DMS53 treated with DMSO at 0.1 percent for 48 hours (cell line): ENCODE measurements around the gene COX5B.

Experiments used
- DNase-seq: peaks from one replicate; lab custom pipeline; 2025; ENCODE audit not compliant: unreplicated experiment; lab: John Stamatoyannopoulos, UW

Gene COX5B

DNA sequence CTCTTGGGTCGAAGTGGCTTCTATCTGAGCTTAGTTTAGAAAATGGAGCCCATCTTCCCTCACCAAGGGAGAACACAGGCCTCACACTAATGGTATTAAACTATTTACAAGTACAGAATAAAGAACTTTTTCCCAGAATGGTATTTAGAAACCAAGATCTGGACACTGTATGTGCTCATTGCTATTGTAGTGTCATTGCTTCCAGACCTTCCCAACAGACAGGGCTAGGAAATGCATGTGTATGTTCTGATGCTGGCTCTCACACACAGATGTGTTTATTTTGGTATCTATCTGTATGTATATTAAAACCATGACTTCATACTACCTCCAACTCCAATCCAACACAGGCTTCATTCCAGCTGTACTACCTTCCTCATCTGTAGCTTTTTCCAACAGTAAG, 8.0 kb downstream of the COX5B start:
- DNase-seq: no peak

DNA sequence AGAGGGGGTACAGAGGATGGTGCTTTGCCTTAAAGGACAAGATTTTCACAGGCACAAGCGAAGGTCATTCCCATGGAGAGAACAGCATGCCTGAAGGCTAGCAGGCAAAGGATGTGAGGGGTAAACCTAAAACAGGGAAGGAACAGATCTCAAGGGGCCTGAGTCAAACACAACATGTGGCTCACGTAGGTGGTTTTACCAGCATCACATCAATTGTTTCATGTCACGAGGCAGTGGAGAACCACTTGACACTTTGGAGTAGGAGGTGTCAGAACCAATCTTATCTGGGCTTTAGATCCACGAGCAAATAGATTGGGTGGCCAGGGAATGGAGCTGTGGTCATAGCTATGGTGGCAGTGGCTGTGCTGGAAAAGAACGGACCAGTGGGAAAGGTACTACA, 8.4 kb downstream of the COX5B start:
- DNase-seq: no peak

DNA sequence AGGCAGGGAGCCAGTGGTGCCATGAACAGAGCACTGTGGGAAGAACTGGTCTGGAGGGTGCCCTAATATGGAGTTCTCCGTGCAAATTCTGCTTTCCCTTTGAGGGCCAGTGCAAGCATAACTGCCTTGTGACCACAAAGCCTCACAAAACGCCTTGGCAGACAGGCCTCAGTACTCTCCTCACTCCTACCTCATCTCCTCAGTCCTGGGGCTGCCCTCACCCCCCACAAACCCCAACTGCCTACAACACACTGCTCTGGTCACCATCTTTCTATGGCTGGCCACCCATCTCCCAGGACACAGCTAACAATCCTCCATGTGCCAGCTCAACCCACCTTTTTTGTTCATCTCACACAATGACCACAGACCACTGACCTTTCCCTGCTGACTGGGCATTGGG, 8.9 kb downstream of the COX5B start:
- no peak for DNase-seq

DNA sequence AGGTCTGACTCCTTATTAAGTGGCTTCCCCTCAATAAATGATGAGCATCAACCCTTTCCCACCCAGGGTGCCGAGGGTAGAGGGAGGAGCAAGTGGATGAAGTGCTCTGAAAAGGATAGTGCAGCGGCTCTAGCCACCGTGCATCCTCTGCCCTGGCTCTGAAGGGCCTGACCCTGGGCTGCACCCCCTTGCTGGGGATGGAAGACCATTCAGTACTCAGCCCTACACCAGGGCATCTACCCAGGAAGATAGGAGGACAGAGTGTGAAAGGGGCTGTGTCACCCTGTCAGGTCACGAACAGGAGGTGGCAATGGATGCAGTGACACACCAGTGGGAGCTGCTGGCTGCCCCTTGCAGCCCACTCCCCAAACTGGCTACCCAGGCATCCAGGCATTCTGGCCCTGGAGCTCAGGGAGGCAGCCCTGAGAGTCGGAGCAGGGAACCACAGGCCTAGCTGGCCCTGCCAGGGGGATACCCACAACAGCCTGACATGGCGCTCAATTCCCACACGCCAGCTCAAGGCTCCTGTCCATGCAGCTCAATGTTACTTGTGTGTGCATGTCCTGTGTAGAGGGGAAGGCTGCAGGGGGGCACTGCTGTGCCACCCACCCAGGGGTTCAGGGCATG, 10.4 kb downstream of the COX5B start:
- DNase-seq: no peak

DNA sequence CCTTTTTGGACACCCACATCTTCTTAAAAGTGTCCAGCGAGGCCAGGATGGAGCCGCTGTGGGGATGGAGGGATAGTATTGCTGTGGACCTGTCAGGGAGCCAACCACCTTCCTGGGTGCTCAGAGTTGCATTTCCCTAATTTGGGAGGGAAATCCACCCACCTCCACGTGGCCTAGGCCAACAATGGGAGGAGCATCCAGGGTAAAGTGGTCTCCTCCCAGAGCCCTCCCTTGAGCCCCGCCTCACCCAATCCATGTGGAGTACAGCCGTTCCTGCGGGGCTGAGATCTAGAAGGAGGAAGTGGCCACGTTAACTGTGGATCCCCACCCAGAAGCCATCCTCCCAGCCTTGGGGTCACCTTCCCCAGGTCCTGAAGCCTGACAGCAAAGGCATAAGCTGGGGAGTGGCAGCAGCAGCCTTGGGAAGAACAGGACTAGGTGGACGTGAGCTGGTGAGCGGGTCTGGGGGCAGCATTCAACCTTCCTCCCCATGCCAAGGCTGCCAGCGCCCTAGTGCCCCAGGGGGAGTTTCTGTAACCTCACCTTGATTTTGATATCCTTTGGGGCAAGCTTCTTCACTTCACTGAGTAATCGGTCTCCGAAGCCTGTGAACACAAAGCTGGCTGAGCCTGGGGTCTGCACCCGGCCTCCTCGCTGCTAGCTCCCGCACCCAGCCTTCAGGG, 11.2 kb downstream of the COX5B start:
- no peak for DNase-seq

DNA sequence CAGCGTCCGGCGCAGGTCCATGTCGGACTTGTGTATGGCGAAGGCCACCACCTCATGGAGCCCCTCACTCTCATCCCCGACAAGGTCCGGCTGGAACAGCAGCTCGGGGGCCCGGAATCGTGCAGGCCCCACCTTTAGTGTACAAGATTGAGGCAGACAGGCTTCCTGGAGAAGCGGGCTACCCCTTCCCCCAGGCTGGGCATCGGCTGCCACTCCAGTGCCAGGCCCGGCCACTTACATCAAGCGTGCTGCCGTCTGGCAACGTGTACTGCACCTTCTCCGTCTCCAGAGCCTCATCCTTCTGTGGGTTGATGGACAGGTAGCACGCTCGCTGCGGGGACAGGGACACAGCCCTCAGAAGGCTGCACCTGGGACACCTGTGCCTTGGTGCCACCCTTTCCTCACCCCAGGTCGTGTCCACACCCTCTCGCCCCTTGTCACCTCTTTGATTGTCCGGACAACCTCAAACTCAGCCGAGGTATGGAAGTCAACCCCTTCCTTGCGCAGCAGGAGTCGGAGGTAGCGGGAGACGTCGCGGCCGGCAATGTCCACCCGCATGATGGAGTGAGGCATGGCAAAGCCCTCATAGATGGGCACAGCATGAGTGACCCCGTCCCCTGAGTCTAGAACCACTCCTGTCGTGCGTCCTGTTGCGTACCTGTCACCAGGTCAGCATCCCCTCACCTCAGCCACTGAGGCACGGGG, 12.3 kb downstream of the COX5B start:
- no peak for DNase-seq

DNA sequence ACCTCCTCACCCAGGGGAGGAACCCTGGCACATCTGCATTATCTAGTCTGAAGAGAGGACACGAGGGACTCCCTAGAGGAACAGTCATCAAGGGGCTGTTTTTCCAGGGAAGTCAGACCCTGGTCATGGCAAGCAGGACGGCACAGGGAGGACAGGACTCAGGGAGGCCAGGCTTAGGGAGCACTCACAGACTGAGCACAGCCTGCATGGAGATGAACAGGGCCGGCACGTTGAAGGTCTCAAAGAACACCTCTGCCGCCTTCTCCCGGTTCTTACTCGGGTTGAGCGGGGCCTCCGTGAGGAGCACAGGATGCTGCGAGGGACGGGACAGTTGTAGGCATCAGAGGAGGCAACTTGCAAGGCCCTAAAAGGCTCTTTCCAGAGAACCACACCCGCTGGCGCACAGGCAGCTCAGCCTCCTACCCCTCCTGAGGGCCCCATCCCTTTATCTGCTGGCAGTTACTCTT, 12.9 kb downstream of the COX5B start:
- no peak for DNase-seq

DNA sequence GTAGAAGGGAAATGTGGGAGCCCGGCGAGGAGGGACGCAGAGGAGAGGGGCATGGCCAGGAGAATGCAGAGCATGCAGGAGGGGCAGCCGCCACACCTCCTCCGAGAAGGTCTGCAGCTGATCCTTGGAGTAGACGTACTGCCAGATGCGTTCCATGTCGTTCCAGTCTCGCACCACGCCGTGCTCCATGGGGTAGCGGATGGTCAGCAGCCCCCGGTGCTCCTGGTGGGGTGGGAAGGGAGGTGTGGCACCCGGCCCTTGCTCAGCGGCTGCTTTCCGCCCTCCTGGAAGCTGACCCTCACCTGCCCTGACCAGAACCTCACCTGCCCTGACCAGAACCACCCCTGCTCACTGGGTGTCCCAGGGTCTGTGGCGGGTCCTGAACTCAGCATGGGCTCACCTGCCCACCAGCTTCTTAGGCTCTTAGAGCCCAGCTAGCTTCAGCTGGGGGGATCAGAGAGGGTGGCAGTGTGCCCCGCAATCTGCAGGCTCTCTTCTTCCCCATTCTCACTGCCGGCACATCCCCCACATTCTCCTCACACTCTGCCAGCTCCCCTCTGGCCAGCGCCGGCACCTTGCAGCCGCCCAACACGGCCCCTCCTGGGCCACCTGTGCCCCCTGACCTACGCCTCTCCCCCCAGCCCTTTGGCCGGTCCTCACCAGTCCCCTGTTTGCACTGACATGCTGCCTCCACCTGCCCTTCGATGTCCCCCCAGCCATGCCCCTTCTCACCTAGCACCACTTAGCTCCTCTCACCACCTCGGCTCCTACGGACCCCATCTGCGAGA, 13.6 kb downstream of the COX5B start:
- DNase-seq: no peak

DNA sequence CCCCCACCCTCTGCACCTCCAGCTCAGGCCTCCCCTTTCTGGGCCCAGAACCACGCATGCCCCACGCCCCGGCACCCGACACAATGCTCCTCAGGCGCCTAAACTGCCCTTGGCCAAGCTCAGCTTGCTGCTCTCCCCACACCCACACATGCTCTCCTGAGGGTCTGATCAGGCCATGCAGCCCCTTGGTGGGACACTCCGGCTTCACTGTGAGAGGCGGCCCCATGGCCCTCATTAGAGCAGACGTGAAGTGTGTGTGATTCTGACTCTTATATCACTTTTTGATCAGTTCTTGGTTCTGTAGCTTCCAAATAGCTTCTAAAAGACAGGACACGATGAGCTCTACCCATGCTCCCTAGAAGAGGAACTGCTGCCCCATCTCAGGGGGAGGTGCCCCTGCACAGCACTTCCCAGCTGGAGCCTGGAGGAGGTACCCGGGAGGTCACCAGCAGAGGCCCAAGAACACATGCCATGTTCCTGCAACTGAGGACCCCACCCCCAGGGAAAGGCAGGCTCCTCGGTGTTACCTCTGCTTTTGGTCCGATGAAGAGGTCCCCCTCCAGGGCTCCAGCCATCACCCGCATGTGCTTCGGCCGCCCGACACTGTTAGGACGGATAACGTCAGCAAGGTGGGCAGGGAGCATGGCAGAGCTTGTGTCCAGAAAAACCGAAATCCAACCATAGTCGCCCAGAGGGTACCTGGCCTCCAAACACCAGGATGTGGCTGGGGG, 14.3 kb downstream of the COX5B start:
- no peak for DNase-seq

DNA sequence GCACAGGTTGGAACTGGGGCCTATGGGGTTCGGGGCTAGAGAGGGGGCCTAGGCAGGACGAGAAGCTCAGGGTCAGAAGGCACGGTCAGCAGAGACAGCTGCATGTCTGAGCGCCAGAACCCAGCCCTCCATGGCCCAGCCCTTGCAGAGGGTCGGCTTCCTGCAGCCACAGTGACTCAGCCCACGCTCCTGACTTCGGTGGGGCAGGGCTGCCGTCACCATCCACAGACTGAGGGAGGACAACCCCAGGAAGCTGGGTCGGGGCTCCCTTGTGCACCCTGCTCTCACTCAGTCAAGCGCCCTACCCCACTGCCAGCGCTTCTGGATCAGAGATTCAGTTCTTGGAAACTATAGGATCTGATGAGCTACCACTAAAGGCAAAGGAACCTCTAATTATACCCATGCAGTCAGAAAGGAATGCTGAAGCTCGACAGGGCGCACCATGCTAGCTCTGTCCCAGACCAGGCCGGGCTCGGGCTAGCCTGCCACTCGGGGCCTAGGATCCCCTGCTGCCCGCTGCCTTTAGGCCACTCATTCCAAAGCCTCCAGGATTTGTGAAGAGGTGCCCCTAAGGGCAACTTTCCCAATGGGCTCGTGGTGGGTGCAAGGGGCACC, 15.0 kb downstream of the COX5B start:
- DNase-seq: no peak

DNA sequence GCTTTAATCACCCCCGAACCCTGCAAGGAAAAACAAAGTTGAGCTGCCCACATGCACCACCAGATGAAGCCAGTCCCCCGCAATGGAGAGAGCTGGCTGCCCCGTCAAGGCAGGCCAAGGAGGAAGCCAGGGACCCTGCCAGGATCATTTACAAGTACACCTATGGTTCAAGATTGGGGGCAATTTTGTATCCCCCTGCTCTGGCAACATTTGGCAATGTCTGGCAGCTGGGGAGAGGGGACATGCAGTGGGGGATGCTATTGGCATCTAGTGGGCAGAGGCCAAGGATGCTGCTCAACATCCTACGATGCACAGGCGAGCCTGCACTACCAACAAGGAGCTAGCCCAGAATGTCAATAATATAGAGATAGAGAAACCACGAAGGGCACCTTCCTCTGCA, 16.1 kb downstream of the COX5B start:
- no peak for DNase-seq

DNA sequence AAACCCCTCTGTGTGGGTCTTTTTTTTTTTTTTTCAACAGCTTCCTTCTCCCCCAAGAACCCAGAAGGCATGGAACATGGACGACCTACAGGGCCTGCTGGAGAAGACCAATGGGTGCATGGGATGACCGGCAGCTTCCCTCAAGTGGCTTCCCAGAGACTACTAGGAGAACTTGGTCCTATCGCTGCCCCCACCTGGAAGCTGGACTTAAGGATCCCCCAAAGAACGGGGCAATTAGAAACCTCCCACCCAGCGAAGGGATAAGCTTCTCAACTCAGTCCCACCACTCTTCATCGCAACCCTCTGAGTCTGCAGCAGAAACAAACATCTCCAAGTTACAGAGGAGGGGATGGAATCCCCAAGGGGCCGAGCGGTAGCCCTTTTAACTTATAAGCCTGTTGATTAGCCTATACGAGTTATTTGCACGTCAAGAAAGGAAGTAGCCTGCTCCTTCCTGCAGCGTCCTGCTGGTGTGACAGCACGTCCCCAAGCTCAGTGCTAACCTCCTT, 16.6 kb downstream of the COX5B start:
- DNase-seq: no peak

DNA sequence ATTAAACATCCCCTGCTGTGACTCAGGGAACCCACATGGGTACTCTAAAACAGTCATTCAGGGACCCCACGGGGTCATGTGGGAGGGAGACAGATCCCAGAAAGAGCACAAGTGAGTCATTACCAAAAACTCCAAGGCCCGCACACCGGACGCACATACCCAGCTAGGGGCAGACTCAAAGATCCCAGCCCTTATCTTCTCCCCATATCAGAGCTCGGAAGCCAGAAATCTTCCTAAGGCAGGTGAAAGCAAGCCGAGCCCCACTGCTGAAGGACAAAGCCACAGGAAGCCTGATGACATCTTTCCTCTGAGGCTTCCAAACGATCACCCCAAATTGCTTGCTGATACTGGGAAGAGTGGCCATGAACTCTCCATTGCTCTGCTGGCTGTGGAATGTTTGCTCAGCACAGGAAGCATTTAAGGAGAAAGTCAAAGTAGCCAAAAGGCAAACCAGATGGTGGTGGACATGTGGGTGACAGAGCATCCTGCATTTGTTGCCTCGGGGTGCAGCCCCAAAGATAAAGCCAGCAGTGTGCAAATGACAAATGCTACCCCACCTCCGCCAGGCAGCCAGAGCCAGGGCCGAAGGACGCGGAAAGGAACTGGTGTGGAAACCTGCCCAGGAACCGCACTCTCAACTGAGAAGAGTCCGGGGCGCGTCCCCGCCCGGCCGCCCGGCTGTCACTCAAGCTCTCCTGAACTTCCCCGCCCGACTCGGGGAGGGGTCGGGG, 17.2 kb downstream of the COX5B start:
- DNase-seq: peak; percentile 73

DNA sequence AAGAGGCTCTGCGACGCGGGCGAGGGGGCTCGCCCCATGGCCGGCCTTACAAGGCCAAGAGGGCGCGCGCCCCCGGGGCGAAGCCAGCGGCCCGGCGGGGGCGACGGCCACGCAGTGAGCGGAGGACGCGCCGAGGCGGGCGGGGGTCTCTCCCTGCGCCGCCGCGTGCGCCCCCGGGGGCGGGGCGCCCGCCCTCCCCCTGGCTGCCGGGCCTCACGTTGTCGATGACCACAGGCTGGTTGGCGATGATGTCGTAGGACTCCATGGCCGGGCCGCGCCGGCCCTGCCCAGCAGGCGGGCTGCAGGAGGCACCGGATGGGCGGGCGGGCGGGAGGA, 17.7 kb downstream of the COX5B start:
- no peak for DNase-seq

DNA sequence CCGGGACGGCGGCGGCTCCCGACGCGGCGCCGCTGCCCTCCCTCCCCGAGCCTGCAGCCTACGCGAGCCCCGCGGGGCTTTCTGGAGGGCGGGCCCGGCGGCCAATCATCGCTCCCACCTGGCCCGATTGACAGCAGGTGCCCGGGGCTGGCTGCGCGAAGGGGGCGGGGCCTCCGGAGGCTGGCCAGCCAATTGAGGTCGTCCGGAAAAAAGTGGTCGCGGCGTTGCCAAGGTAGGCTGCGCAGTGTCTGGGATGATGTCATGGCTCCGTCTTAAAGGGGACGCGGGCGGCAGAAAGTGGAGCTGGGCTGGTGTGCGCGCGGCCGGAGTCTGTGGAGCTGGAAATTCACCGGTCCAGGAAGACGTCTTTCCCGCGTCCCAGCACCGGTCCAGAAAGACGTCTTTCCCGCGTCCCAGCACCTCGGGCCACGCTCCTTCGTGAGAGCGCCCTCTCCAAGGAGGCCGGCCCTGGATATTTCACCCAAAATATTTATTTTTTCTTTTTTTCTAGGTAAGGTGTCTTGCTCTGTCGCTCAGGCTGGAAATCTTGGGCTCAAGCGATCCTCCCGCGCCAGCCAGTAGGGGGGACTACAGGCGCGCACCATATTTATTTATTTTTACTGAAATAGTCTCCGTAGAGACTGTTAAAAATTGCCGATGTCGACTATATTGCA, 18.2 kb downstream of the COX5B start, which contains the start of gene ACTR1B:
Gene ACTR1B, minus strand, starts transcription at position 83 of the 674 bp plus-strand sequence. CDS start 154 bp downstream, outside the sequence.
- peak; percentile 100 for DNase-seq

DNA sequence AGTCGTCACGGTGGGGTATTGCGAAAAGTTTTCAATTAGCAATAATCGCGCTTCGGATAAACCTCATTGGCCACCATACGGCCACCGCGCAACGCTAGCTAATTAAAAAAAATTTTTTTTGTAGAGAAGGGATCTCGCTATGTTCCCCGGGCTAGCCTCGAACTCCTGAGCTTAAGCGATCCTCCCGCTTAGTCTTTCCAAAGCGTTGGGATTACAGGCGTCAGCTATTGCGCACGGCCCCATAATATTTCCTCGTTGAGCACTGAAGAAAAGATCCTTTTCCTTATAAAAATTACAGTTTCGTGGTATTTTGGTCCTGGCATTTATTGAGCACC, 18.7 kb downstream of the COX5B start:
- DNase-seq: peak; percentile 86

DNA sequence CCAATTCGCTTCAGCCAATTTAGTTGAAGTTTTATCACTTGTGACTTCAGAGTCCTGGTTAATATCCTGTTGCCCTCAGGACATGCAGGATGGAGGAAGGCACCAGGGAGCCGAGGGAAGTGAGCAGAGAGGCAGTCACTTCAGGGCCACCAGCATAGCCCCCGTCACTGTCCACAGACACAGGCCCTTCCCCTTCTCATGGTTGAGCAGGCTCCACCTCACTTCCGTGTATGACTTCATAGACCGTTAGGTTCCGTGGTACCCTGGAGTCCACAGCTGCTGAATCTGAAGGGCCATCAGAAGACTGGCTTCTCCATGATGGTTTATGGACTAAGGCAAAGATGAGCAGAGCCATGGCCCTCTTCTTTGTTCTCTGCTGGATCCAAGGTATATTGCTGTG, 23.6 kb downstream of the COX5B start, which contains the start of gene C2orf92:
Gene C2orf92, plus strand, starts transcription at position 266 of the 400 bp plus-strand sequence. Its CDS starts 76 bp downstream, at position 342.
- no peak for DNase-seq

DNA sequence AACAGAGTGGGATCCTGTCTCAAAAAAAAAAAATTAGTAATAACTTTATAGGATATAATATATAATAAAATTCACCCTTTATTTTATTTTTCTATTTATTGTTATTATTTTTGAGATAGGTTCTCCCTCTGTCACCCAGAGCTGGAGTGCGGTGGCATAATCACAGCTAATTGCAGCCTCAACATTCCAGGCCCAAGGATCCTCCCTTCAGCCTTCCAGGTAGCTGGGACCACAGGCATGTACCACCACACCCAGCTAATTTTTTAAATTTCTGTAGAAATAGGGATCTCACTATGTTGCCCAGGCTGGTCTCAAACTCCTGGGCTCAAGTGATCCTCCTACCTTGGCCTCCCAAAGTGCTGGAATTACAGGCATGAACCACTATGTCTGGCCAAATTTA, 24.6 kb downstream of the COX5B start:
- DNase-seq: no peak

DNA sequence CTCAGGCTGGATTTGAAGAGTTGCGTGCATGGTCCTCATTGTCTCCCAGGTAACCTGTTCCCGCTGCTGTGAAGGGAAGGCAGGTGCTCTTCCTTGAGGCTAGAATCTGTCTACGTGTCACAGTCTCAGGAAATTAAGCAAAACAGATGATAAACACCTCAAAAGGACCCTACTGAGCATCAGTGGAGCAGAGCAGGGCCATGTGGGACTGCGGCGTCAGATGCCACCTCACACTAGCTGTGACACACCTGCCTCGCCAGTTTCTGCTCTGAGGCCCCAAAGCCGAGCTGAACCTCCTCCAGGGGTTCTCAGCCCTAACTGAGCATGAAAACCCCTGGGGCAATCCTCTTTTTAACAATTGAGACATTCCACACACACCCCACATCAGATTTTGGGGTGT, 25.7 kb downstream of the COX5B start:
- DNase-seq: no peak
